ENCODE results near the gene MAP1A. TPM values are rescaled to one million over a fixed set of nuclear protein-coding genes. Genes with fewer than 3 reads are reported as not detected.
"Not testable (repeated sequence)": the region's sequence is repeated elsewhere in the genome, so short reads cannot be mapped to it uniquely, and the experiment has no call there.

Gene MAP1A
- total RNA-seq, 1 experiment from 2014 or later: 0.05 TPM

- Mint-ChIP-seq H3K4me1 (ENCODE audit: low read depth, unreplicated experiment) (no peaks in the 10 kb centered on the region), H3K36me3 (ENCODE audit: insufficient read depth, unreplicated experiment) (no peaks in the 10 kb centered on the region), H3K27ac (ENCODE audit: unreplicated experiment) (no peak overlapping the region), H3K27me3 (ENCODE audit: unreplicated experiment) (peaks cover 31% of the 10 kb centered on the region), H3K9me3 (ENCODE audit: low read depth, unreplicated experiment) (no peaks in the 10 kb centered on the region), H3K4me3 (ENCODE audit: low read depth, unreplicated experiment) (no peak overlapping the region)
- no TSS peak for BruUV-seq (replicated peaks)
- no peak for DNase-seq
- TF ChIP-seq CTCF (IDR thresholded peaks at IDR 0.05; ENCODE audit: unreplicated experiment): no peak
- CTCF ChIA-PET: no interaction called here
- intact Hi-C loops (cut with micrococcal nuclease; ENCODE audit: unreplicated experiment): no loop called here
These were observed 11.2 kb downstream of the MAP1A start for GRCh38 chr15:43528542-43529007.

GRCh38 chr15:43529141-43529540, 11.7 kb downstream of the MAP1A start:
- Mint-ChIP-seq H3K27ac (ENCODE audit: unreplicated experiment) (no peak overlapping the region), H3K4me1 (ENCODE audit: low read depth, unreplicated experiment) (no peaks in the 10 kb centered on the region), H3K4me3 (ENCODE audit: low read depth, unreplicated experiment) (no peak overlapping the region), H3K36me3 (ENCODE audit: insufficient read depth, unreplicated experiment) (no peaks in the 10 kb centered on the region), H3K27me3 (ENCODE audit: unreplicated experiment) (peaks cover 25% of the 10 kb centered on the region), H3K9me3 (ENCODE audit: low read depth, unreplicated experiment) (no peaks in the 10 kb centered on the region)
- TF ChIP-seq CTCF (IDR thresholded peaks at IDR 0.05; ENCODE audit: unreplicated experiment): no peak
- DNase-seq: no peak
- CTCF ChIA-PET: no interaction called here
- BruUV-seq (replicated peaks): no TSS peak
- intact Hi-C loops (cut with micrococcal nuclease; ENCODE audit: unreplicated experiment): no loop called here

GRCh38 chr15:43529587-43530345, 12.4 kb downstream of the MAP1A start:
- BruUV-seq (replicated peaks): no TSS peak
- no peak overlapping the region for H3K27ac Mint-ChIP-seq (ENCODE audit: unreplicated experiment)
- no peaks in the 10 kb centered on the region for H3K4me1 Mint-ChIP-seq (ENCODE audit: low read depth, unreplicated experiment)
- CTCF ChIA-PET: no interaction called here
- DNase-seq: no peak
- H3K9me3 Mint-ChIP-seq (ENCODE audit: low read depth, unreplicated experiment): no peaks in the 10 kb centered on the region
- peaks cover 19% of the 10 kb centered on the region for H3K27me3 Mint-ChIP-seq (ENCODE audit: unreplicated experiment)
- TF ChIP-seq CTCF (IDR thresholded peaks at IDR 0.05; ENCODE audit: unreplicated experiment): no peak
- no peaks in the 10 kb centered on the region for H3K36me3 Mint-ChIP-seq (ENCODE audit: insufficient read depth, unreplicated experiment)
- intact Hi-C loops (cut with micrococcal nuclease; ENCODE audit: unreplicated experiment): no loop called here
- no peak overlapping the region for H3K4me3 Mint-ChIP-seq (ENCODE audit: low read depth, unreplicated experiment)

GRCh38 chr15:43531018-43531670, 13.7 kb downstream of the MAP1A start:
- DNase-seq: no peak
- Mint-ChIP-seq H3K36me3 (ENCODE audit: insufficient read depth, unreplicated experiment) (no peaks in the 10 kb centered on the region), H3K4me1 (ENCODE audit: low read depth, unreplicated experiment) (no peaks in the 10 kb centered on the region), H3K27me3 (ENCODE audit: unreplicated experiment) (peaks cover 5% of the 10 kb centered on the region), H3K27ac (ENCODE audit: unreplicated experiment) (no peak overlapping the region), H3K9me3 (ENCODE audit: low read depth, unreplicated experiment) (no peaks in the 10 kb centered on the region), H3K4me3 (ENCODE audit: low read depth, unreplicated experiment) (no peak overlapping the region)
- TF ChIP-seq CTCF (IDR thresholded peaks at IDR 0.05; ENCODE audit: unreplicated experiment): no peak
- CTCF ChIA-PET: no interaction called here
- BruUV-seq (replicated peaks): no TSS peak
- intact Hi-C loops (cut with micrococcal nuclease; ENCODE audit: unreplicated experiment): no loop called here

- H3K36me3 Mint-ChIP-seq (ENCODE audit: insufficient read depth, unreplicated experiment); CTCF ChIA-PET; BruUV-seq (replicated peaks); H3K4me3 Mint-ChIP-seq (ENCODE audit: low read depth, unreplicated experiment); H3K27ac Mint-ChIP-seq (ENCODE audit: unreplicated experiment); H3K27me3 Mint-ChIP-seq (ENCODE audit: unreplicated experiment); H3K9me3 Mint-ChIP-seq (ENCODE audit: low read depth, unreplicated experiment); DNase-seq; intact Hi-C loops (cut with micrococcal nuclease; ENCODE audit: unreplicated experiment); H3K4me1 Mint-ChIP-seq (ENCODE audit: low read depth, unreplicated experiment): not testable (repeated sequence)
These were observed 15.4 kb downstream of the MAP1A start for GRCh38 chr15:43532826-43533225.
